ENCODE data around the gene CERK.

Gene CERK

GRCh38 chr22:46764779-46765485 lies 26.9 kb upstream of the CERK start:
- no peak for DNase-seq (ENCODE audit: low read depth)

- DNase-seq (ENCODE audit: low read depth) = no peak
Measured at GRCh38 chr22:46764140-46764680, 26.2 kb upstream of the CERK start.

GRCh38 chr22:46763051-46763705 lies 25.1 kb upstream of the CERK start:
- DNase-seq (ENCODE audit: low read depth) = no peak

GRCh38 chr22:46762238-46763050 lies 24.4 kb upstream of the CERK start, which contains the start of gene TBC1D22A:
Gene TBC1D22A, plus strand, starts transcription at chr22:46762650. Its CDS starts 137 bp downstream, at chr22:46762787.
- DNase-seq (ENCODE audit: low read depth) = peak; percentile 92

GRCh38 chr22:46761539-46762237 lies 23.6 kb upstream of the CERK start:
- no peak for DNase-seq (ENCODE audit: low read depth)

- DNase-seq (ENCODE audit: low read depth) = no peak
Measured at GRCh38 chr22:46761017-46761416, 23.0 kb upstream of the CERK start.

- DNase-seq (ENCODE audit: low read depth) = no peak
Measured at GRCh38 chr22:46758867-46759290, 20.8 kb upstream of the CERK start.

- DNase-seq (ENCODE audit: low read depth) = no peak
Measured at GRCh38 chr22:46758121-46758520, 20.1 kb upstream of the CERK start.

- DNase-seq (ENCODE audit: low read depth) = no peak
Measured at GRCh38 chr22:46757104-46757503, 19.1 kb upstream of the CERK start.

GRCh38 chr22:46756097-46756496 lies 18.0 kb upstream of the CERK start:
- DNase-seq (ENCODE audit: low read depth) = no peak

GRCh38 chr22:46755525-46755924 lies 17.5 kb upstream of the CERK start:
- DNase-seq (ENCODE audit: low read depth) = no peak

- DNase-seq (ENCODE audit: low read depth) = no peak
Measured at GRCh38 chr22:46754826-46755225, 16.8 kb upstream of the CERK start.

- no peak for DNase-seq (ENCODE audit: low read depth)
Measured at GRCh38 chr22:46754110-46754799, 16.2 kb upstream of the CERK start.

- no peak for DNase-seq (ENCODE audit: low read depth)
Measured at GRCh38 chr22:46753761-46754109, 15.7 kb upstream of the CERK start.

GRCh38 chr22:46753360-46753759 lies 15.3 kb upstream of the CERK start:
- no peak for DNase-seq (ENCODE audit: low read depth)

- DNase-seq (ENCODE audit: low read depth) = no peak
Measured at GRCh38 chr22:46752988-46753310, 14.9 kb upstream of the CERK start.

- DNase-seq (ENCODE audit: low read depth) = no peak
Measured at GRCh38 chr22:46752286-46752987, 14.4 kb upstream of the CERK start.

- no peak for DNase-seq (ENCODE audit: low read depth)
Measured at GRCh38 chr22:46750863-46751443, 12.9 kb upstream of the CERK start.

- no peak for DNase-seq (ENCODE audit: low read depth)
Measured at GRCh38 chr22:46750530-46750800, 12.4 kb upstream of the CERK start.

- DNase-seq (ENCODE audit: low read depth) = no peak
Measured at GRCh38 chr22:46749682-46750529, 11.9 kb upstream of the CERK start.
